HG03442 (cell line): ENCODE data around the gene AADACL4.
"Not testable (repeated sequence)": the region's sequence is repeated elsewhere in the genome, so short reads cannot be mapped to it uniquely, and the experiment has no call there.

ENCODE experiments used
- ATAC-seq: cut with Tn5 transposase; IDR thresholded peaks from one replicate; pipeline ENCODE4 v1.9.1; 2021; ENCODE audit warnings: mild to moderate bottlenecking, moderate library complexity; ENCODE audit not compliant: unreplicated experiment

AADACL4 gene

DNA sequence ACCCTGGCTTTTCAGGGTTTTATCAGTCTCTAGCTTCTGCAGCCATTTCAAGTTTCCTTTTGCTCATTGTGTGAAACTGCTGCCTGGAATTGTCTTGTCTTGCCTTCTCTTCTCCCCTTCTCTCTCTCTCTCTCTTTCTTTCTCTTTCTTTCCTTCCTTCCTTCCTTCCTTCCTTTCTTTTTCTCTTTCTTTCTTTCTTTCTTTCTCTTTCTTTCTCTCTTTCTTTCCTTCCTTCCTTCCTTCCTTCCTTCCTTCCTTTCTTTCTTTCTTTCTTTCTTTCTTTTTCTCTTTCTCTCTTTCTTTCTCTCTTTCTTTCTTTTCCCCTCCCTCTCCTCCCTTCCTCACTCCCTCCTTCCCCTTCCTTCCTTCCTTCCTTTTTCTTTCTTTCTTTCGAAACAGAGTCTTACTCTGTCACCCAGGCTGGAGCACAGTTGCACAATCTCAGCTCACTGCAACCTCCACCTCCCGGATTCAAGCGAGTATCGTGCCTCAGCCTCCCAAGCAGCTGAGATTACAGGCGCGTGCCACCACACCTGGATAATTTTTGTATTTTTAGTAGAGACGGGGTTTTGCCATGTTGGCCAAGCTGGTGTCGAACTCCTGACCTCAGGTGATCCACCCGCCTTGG lies 14.1 kb downstream of the AADACL4 start:
- not testable (repeated sequence) for ATAC-seq

DNA sequence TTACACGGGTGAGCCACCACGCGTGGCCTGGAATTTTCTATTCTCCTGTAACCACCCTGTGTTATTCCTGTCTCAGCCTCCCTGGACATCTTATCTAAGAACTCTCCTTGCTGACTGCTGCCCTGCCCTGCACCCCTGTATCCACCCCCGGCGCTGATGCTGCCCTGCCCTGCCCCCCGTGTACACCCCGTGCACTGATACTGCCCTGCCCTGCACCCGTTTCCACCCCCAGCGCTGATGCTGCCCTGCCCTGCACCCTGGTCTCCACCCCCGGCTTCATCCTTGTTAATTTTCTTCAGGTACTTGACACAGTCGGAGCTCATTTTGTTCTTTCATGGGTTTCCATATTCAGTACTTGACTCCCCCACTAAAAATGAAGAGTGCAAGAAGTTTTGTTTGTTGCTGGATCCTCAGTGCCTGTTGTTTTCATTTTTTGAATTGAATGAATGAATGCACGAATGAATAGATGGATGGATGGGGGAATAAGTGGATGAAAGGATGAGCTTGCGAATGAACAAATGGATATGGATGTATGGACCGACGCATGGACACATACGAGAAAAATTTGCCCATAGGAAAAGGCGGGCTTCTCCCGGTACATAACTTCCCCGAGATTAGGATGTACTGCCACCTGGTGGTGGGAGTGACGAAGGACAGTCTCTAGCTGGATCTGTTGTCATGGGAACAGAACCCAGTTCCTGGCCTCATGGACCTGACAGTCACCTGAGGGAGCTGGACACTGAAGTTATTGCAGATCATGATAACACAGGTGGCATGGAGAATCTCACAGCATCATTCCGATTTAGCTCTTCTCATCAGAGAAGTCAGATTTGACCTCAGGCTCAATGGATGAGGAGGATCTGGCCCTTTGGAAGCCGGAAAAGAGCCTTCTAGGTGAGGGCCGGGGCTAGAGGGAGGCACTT lies 14.9 kb downstream of the AADACL4 start:
- peak; percentile 49 for ATAC-seq

DNA sequence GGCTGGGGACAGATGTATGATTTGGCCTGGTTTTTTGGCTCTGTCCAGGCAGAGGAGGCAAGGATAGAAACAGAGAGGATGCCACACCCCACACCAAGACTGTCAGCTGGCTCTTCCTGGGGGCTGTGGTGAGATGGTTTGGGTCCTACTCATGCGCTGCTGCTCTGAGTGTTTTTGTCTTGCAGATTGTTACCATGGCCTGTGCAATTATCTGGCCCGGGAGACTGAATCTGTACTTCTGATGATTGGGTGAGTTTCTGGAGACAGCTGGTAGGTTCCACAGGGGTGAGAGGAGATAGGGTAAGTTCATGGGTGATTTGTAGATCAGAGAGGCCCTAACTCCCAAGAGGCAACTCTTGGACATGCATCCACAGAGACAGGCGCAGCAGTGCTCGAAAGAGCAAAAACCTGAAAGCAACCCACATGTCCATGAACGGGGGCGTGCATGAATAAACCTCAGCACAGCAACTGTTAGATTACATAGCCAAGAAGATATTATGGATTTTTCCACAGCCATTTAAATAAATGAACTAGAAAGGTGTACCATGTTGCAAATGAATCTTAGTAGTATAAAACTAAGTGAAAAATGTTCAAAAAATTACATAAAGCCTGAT lies 17.8 kb downstream of the AADACL4 start:
- ATAC-seq, result no peak

DNA sequence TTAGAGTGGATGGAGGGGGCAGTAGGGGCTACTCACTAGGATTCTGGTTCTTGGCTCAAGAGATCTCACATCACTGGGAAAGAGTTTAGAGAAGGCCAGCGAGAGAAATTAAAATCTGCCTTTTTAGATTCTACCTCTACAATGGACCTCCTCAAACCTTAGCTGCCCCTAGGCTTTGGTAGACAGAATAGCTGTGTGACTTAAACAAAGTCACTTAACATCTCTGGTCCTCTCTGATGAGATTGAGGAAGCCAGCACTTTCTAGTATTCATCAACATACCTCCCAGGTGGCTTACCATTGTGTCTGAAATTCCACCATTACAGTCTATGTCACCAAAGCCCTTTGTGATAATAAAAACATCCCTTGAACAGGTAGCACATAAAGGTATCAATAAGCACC lies 18.7 kb downstream of the AADACL4 start:
- no peak for ATAC-seq

DNA sequence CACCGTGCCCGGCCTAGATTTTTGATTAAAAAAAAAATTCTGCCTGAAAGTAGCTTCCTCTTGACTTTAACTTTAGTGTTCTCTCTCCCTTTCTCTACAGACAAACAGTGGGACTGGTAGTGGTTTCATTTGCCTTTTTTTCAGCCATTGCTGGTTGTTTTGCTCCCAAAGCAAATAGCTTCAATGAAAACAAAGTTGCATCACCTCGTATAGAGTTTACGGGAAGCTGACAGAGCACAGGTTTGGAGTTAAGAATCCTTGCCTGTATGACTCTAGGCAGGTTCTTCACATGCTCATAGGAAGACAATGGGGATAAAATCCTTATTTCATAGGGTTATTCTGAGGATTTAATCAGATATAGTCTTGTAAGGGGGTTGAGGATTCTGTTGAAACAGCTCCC lies 21.6 kb downstream of the AADACL4 start:
- ATAC-seq, result no peak

DNA sequence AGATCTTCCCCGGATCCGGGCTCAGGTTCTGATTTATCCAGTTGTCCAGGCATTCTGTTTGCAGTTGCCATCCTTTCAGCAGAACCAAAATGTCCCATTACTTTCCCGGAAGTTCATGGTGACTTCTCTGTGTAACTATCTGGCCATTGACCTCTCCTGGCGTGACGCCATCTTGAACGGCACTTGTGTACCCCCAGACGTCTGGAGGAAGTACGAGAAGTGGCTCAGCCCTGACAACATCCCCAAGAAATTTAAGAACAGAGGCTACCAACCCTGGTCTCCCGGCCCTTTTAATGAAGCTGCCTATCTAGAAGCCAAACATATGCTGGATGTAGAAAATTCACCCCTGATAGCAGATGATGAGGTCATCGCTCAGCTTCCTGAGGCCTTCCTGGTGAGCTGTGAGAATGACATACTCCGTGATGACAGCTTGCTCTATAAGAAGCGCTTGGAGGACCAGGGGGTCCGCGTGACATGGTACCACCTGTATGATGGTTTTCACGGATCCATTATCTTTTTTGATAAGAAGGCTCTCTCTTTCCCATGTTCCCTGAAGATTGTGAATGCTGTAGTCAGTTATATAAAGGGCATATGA lies 22.4 kb downstream of the AADACL4 start:
- ATAC-seq, result no peak

DNA sequence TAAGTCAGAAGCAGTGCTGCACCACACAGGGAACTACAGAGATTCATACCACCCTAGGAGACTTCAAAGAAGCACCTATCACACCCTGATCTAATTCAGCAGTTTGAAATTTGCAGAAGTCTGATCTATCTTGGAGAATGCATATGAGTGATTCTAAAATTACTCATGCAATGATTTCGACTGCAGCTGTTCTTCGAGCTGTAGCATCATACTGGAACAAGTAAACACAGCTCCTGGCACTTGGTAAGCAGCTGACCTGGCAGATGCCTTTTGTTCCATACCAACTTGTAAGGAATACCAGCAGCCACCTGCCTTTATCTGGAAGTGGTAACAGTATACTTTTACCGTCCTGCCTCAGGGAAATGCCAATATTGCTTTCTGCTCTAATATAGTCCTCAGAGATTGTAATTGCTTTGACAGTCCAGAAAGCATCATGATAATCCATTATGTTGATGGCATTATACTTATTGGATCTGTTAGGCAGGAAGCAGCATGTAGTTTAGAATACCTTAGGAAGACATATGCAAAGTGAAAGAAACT lies 25.7 kb downstream of the AADACL4 start:
- no peak for ATAC-seq

DNA sequence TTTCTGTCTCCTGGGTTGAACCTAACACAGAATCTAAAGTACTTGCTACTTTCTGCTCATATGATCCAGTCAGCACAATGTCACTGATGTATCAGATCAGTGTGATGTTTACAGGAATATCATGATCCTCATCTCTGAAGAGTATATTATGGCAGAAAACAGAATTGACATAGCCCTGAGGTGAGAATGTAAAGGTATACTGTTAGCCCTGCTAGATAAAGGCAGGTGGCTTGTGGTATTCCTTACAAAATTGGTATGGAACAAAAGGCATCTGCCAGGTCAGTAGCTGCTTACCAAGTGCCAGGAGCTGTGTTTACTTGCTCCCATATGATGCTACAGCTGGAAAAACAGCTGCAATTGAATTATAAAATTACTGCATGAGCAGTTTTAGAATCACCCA lies 30.5 kb downstream of the AADACL4 start:
- no peak for ATAC-seq

DNA sequence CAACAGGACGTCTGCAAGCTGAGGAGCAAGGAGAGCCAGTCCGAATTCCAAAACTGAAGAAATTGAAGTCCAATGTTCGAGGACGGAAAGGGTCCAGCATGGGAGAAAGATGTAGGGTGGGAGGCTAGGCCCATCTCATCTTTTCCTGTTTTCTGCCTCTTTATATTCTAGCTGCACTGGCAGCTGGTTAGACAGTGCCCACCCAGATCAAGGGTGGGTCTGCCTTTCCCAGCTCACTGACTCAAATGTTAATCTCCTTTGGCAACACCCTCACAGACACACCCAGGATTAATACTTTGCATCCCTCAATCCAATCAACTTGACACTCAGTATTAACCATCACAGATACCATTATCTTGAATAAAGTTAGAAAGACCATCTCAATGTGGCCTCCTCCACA lies 32.2 kb downstream of the AADACL4 start:
- not testable (repeated sequence) for ATAC-seq

DNA sequence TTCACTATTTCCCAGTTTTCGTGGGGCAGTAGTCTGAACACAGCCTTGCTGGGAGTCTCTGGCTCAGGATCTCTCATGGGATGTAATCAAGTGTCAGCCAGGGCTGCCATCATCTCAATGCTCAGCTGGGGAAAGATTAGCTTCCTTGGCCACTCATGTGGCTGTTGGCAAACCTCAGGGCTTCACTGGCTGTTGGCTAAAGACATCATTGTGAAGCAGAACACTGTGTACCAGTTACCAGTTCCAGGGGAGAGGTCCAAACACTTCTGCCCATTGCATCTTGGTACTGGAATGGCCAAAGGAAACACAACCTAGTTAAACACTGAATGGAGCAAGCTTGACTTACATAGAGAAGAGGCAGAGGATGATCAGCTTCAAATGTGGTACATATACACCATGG lies 33.7 kb downstream of the AADACL4 start:
- no peak for ATAC-seq

DNA sequence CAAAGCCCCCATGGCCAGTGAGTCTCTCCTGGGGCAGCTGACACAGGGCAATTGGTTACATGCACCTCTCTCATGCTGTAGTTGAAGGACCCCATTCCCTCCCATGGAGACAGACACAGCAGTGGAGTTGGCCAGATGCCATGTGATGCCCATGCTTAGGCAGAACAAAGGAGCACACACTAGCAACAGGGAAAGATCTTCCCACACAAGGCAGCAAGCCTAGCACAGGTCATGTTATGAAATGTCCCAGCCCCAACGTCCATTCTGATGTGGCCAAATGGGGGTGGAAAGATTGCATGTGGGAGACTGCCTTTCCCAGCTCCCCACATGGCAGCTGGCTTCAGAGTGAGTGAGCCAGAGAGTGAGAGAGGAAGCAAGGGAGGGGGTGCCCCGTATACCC lies 34.5 kb downstream of the AADACL4 start:
- no peak for ATAC-seq

DNA sequence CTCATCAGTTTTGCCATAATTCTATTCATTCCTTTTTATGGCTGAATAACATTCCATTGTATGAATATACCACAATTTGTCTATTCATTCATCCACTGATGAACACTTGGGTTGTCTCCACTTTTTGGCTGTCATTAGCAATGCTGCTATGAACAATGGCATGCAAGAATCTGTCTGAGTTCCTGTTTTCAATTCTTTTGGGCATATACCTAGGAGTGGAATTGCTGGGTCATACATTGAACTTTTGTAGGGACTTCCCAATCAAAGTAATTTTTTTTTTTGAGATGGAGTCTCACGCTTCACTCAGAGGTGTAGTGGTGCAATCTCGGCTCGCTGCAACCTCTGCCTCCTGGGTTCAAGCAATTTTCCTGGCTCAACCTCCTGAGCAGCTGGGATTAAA lies 34.9 kb downstream of the AADACL4 start:
- no peak for ATAC-seq

DNA sequence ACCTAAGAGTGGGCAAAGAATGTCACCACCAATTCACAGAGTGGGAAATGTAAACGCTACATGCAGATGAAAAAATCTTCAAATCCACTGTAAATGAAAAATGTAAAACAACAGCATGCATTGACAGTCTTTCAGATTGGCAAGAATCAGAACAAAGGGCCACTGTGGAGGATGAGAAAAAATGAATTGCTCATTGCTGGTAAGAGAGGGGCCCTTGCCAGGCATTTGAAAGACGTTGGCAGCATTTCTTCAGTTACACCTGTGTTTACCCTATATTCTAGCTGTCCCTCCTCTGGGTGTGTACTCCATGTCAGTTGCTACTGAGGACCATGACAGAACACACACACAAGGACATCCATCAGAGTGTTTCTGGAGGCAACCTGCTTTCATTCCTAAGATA lies 46.3 kb downstream of the AADACL4 start:
- ATAC-seq, result no peak

DNA sequence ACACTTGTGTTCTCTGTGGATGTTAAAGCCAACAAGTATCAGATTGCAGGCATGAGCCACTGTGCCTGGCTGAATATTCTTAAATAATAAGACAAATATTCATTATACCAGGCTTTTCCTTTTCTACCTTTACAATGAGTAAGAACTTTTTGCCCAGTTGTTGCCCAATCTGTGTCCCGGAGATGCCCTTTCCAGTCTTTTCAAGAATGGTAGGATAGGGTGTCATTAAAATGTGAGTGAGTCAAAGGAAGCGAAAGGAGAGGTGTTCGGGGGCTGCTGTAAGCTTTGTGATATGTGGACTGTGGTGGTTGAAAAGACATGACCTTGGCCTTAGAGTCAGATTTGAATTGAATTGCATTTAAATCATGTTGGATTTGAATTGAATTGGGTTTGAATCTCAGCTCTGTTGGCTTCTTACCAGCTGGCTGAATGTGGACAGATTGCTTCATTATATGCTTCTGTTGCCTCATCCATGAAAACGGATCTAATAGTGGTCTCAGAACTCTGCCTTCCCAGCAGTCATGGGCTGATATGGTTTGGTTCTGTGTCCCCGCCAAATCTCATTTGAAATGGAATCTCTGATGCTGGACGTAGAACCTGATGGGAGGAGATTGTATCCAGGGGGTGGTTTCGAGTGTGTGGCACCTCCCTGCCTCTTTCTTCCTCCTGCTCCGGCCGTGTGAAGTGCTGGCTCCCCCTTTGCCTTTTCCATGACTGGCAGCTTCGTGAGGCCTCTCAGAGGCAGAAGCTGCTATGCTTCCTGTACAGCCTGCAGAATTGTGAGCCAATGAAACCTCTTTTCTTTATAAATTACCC lies 49.3 kb downstream of the AADACL4 start:
- no peak for ATAC-seq

DNA sequence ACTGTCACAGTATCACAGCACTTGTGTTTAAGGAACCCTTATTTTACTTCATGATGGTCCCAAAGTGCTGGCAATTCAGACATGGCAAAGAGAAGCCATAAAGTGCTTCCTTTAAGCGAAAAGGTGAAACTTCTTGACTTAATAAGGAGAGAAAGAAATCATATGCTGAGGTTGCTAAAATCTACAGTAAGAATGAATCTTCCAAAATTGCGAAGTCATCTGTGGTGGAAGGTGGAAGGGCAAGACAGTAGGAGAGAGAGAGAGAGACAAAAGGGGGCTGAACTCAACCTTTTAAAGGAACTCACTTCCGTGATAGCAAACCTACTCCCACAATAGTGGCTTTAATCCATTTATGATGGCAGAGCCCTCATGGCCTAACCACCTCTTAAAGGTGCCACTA lies 52.8 kb downstream of the AADACL4 start:
- ATAC-seq, result no peak

DNA sequence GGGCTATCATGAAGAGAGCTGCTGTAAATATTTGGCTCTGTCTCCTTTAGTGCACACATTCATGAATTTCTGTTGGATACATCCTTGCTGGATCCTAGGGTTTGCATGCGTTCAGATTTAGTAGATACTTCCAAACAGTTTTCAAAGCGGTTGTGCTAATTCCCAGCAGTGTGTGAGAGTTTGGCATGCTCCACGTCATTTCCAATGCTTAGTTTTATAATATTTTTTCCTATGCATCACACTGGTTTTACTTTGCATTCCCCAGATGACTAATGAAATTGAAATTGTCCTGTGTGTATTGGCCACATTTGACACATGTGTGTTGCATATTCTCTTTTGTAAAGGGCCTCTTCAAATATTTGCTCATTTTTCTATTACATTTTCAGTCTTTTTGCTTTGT lies 53.5 kb downstream of the AADACL4 start:
- no peak for ATAC-seq

DNA sequence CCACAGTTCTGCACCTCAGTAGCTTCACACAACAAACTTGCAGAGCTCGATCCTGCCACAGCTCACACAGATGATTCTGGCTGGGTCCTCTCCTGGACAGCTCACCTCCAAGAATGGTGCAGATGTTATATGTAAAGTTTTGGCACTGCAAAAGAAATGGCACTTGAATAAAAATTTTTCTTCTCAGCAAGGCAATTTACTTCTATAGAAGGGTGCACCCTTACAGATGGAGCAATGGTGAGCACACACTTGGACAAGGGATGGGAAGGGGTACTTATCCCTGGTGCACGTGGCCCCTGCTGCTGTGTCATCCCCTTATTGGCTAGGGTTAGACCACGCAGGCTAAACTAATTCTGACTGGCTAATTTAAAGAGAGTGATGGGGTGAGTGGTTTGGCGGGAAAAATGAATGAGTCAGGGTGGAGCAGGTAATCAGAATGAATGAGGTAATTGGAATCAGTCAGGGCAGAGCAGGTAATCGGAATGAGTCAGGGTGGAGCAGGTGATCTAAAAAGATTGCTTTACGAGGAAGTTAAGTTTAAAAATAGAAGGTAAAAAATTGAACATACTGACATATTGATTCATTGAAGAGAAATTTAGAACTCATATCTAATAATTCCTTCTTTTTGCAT lies 60.1 kb downstream of the AADACL4 start:
- no peak for ATAC-seq

DNA sequence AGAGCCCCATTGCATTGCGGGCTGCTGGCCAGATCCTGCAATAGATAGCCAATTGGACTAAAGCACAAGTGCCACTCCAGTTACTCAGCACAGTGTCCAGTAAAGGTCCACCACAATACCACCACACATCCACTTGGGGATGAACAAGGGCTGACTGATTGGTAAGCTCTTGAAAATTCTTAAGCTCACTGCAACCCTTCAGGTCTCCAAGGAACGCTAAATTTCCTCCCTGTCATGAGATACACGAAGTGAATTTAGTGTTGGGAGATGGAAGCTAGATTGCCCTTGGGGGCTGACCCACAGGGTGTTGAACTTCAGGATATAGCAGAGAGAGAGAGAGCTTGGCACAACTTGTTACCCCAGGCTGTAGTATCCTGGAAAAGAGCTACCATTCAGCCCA lies 62.2 kb downstream of the AADACL4 start:
- ATAC-seq, result no peak

DNA sequence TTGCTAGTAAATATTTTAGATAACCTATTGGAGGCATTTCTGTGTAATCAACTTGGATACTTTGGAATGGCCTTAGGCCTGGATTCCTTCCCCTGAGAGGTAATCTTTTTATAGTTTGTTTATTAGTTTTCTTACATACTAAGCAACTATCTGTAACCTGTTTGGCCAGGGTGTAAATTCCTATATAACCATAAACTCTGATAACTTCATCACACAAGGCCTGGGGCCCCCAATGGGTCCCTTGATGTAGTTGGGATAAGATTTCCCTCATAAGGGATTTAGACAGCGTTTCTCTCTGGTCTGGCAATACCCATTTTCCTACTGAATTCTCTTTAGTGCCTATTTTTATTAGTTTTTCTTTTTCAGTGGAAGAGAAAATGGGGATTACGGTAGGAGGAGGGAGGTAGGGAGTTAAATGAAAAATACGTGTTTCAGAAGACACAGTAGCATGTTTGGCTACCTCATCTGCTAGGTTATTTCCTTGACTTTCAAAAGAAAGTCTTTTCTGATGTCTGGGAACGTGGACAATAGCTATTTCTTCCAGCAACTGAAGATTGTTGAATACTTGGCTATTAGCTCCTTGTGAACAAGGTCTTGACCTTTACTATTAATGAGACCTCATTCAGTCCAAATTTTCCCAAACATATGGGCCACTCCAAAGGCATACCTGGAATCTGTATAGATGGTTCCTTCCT lies 64.7 kb downstream of the AADACL4 start:
- no peak for ATAC-seq
